H1 (cell line): Measurements from ENCODE around the gene HIGD2B. TPM values are rescaled to one million over a fixed set of nuclear protein-coding genes. Genes with fewer than 3 reads are reported as not detected.

Experiments used
- BCL11A ChIP-seq, 2 experiments: IDR thresholded peaks; one replicate each; pipeline ENCODE4 v1.6.1; 2011; ENCODE audit warnings: low read depth in 2 of 2, low read length in 2 of 2, mild to moderate bottlenecking in 2 of 2
- FOSL1 ChIP-seq: IDR thresholded peaks from 2 replicates; pipeline ENCODE4 v1.6.1; 2011; ENCODE audit warnings: mild to moderate bottlenecking, low read depth, low read length, moderate library complexity; ENCODE audit not compliant: insufficient read depth
- polyA plus RNA-seq, 7 experiments: library from polyadenylated mRNA; depleted of rRNA in 3 of 7; stranded (reverse) in 5 of 7; unstranded in 2 of 7; fragments of >200 nt in 5 of 7; fragments of 200-250 nt in 2 of 7; gene quantifications; 1 replicate in 5 of 7; 2 replicates in 1 of 7; 4 replicates in 1 of 7; pipeline versions ENCODE4 v1.2.1 to v1.2.3, GENCODE V29; 2011 to 2013; ENCODE audit warnings: missing spikeins in 2 of 7, mixed read lengths in 2 of 7
- total RNA-seq: library from RNA; stranded (reverse); fragmentation: NEBNext Ultra II Directional; extraction: Animal tissue kit (Norgen Biotek cat#: 25700); gene quantifications from 2 replicates; pipeline ENCODE4 v1.2.1, GENCODE V29; 2021

Gene HIGD2B
- total and polyA plus RNA-seq, 2 of the 8 experiments (the other 6 are each of a cell fraction or from before 2014, with no cell fraction given) = not detected

GRCh38 chr15:72735111-72735510 is 49.1 kb upstream of the HIGD2B start (continued):
- TF ChIP-seq BCL11A (IDR thresholded peaks at IDR 0.05; ENCODE audit: low read depth in 2 of 2, low read length in 2 of 2) (no peak), FOSL1 (no peak)
- TF ChIP-seq, all 59 proteins: peak for 0
